DND-41 (cell line): ENCODE measurements around the gene KCNC3.

Experiments used
- EZH2 ChIP-seq: IDR thresholded peaks from 3 replicates; pipeline ENCODE4 v1.6.1; 2012; ENCODE audit warnings: borderline replicate concordance, low read depth, mild to moderate bottlenecking, moderate library complexity, low read length, inconsistent platforms; ENCODE audit not compliant: severe bottlenecking
- TF ChIP-seq, protein P1 (sequence below): IDR thresholded peaks from 2 replicates; pipeline ENCODE4 v1.5.1; 2012; ENCODE audit warnings: borderline replicate concordance, low read length, moderate library complexity, mild to moderate bottlenecking; ENCODE audit not compliant: poor library complexity, severe bottlenecking; ENCODE audit errors: extremely low read depth

DNA sequence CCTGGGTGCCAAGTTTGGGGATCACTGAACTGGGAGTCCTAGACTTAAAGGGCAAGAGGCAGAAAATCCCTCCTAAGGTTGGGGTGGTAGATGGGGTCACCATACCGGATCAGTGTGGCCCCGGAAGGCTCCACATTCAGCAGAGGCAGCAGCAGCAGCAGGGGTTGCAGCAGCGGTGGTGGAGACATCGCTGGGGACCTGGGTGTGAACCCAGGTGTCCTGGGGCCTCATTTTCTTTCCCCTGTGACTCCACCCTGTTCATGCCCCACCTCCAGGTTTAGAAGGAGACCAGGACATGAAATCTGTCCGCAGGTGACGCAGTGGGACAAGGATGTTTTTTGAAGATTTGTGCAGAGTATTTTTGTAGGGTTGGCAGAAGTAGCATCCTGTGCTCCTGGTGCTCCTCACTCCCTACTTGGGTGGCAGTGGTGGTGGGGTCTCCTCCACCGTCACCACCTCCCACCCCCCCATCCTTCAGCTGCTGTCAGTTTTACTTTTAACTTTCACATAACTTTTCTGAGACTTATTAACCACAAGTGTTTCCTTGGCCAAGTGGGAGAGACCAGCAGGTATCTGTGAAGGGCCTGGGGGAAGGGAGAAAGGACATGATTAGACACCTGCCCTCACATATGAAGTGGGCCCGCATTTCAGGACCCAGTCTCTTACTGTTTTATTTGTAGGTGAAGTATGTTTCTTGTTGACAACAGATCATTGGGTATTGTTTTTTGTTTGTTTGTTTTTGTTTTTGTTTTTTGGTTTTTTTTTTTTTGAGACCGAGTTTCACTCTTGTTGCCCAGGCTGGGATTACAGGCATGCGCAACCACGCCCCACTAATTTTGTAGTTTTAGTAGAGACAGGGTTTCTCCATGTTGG, 36.5 kb upstream of the KCNC3 start, which contains the start of gene NAPSA:
- TF ChIP-seq, protein P1, sequence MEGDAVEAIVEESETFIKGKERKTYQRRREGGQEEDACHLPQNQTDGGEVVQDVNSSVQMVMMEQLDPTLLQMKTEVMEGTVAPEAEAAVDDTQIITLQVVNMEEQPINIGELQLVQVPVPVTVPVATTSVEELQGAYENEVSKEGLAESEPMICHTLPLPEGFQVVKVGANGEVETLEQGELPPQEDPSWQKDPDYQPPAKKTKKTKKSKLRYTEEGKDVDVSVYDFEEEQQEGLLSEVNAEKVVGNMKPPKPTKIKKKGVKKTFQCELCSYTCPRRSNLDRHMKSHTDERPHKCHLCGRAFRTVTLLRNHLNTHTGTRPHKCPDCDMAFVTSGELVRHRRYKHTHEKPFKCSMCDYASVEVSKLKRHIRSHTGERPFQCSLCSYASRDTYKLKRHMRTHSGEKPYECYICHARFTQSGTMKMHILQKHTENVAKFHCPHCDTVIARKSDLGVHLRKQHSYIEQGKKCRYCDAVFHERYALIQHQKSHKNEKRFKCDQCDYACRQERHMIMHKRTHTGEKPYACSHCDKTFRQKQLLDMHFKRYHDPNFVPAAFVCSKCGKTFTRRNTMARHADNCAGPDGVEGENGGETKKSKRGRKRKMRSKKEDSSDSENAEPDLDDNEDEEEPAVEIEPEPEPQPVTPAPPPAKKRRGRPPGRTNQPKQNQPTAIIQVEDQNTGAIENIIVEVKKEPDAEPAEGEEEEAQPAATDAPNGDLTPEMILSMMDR, result no peak
- TF ChIP-seq EZH2, result no peak
